GM10266 (cell line): Measurements from ENCODE around the gene GNAQ.

Experiments
- DNase-seq: peaks from one replicate; pipeline ENCODE4 v3.0.0; 2012; ENCODE audit errors: extremely low spot score
- CTCF ChIP-seq: IDR thresholded peaks from 2 replicates; pipeline ENCODE4 v1.5.1; 2012; ENCODE audit warnings: mild to moderate bottlenecking, low read depth; ENCODE audit not compliant: control insufficient read depth, insufficient read depth; ENCODE audit errors: missing control alignments

Gene GNAQ

GRCh38 chr9:77908293-77908692 is 123.3 kb downstream of the GNAQ start:
- no peak for TF ChIP-seq CTCF
- DNase-seq = no peak

- DNase-seq = no peak
- no peak for TF ChIP-seq CTCF
These were observed 124.0 kb downstream of the GNAQ start for GRCh38 chr9:77907585-77907984.

GRCh38 chr9:77906991-77907390 is 124.6 kb downstream of the GNAQ start:
- DNase-seq = no peak
- TF ChIP-seq CTCF = no peak

GRCh38 chr9:77903666-77904285 is 127.8 kb downstream of the GNAQ start:
- no peak for DNase-seq
- TF ChIP-seq CTCF = no peak

- TF ChIP-seq CTCF = no peak
These were observed 129.8 kb downstream of the GNAQ start for GRCh38 chr9:77901771-77902170.

GRCh38 chr9:77901018-77901417 is 130.6 kb downstream of the GNAQ start:
- DNase-seq = no peak
- no peak for TF ChIP-seq CTCF

More at GRCh38 chr9:77901771-77902170, 129.8 kb downstream of the GNAQ start:
- DNase-seq = no peak

GRCh38 chr9:77899679-77900354 is 131.8 kb downstream of the GNAQ start:
- DNase-seq = no peak
- no peak for TF ChIP-seq CTCF
